Activated CD8-positive, alpha-beta memory T cell treated with anti-CD3 and anti-CD28 coated beads for 24 hours (primary cell): ENCODE data around the gene TMEM191C.
A peak's percentile ranks its signal among the peaks of the same experiment; 100 is the strongest.
"Not testable (repeated sequence)": the region's sequence is repeated elsewhere in the genome, so short reads cannot be mapped to it uniquely, and the experiment has no call there.

Experiments used
- DNase-seq: peaks from one replicate; pipeline ENCODE4 v3.0.0-alpha.2; 2020

The TMEM191C gene

DNA sequence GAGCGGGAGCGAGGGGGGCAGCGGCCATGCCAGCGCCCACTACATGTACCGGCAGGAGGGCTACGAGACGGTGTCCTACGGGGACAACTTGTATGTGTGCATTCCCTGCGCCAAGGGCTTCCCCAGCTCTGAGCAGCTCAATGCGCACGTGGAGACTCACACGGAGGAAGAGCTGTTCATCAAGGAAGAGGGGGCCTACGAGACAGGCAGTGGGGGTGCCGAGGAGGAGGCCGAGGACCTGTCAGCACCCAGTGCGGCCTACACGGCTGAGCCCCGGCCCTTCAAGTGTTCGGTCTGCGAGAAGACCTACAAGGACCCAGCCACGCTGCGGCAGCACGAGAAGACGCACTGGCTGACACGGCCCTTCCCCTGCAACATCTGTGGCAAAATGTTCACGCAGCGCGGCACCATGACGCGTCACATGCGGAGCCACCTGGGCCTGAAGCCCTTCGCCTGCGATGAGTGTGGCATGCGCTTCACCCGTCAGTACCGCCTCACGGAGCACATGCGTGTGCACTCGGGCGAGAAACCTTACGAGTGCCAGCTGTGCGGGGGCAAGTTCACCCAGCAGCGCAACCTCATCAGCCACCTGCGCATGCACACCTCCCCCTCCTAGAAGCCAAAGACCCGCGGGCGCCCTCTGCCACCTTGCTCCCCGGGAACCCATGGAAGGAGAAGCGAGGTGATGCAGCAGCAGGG is 20.9 kb upstream of the TMEM191C start:
- no peak for DNase-seq

DNA sequence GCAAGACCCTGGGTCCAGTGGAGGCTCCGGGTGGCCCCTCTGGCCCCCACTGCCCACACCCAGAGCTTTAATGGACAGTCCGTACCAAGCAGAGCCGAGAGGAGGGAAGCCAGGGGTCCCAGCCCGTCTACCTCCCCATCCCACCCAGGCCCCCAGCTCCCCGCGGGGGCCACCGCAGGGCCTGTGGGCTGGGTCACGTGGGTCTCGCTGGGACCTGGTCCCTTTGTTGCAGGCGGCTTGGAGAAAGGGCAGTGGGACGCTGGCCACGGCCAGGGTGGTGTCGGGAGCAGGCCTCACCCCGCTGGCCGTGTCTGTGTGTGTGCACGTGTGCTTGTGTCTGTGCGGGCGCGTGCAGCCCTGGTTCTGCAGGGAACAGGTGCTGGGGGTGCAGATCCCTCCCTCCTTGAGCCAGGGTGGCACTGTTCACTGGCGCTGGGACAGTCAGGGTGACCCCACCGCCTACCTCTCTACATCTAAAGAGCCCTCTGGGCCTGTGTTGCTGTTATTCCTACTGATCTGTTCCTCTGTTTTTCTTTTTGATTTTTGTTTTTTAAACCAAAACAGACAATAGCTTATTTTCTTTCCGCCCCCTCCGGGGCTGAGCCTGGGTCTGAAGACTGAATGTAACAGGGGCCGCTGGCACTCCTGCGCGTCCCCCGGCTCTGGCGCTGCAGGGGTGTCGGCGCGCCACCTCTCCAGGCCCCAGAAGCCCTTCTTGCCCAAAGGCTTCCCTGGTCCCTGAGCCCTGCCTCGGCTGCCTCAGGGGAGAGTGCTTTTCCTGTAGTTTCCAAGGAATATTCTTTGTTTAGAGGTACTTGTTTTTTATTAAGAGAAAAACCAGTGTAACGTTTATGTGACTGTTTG is 20.1 kb upstream of the TMEM191C start:
- no peak for DNase-seq

- peak; percentile 54 for DNase-seq
Measured at GRCh38 chr22:21447694-21448402, 19.3 kb upstream of the TMEM191C start.

DNA sequence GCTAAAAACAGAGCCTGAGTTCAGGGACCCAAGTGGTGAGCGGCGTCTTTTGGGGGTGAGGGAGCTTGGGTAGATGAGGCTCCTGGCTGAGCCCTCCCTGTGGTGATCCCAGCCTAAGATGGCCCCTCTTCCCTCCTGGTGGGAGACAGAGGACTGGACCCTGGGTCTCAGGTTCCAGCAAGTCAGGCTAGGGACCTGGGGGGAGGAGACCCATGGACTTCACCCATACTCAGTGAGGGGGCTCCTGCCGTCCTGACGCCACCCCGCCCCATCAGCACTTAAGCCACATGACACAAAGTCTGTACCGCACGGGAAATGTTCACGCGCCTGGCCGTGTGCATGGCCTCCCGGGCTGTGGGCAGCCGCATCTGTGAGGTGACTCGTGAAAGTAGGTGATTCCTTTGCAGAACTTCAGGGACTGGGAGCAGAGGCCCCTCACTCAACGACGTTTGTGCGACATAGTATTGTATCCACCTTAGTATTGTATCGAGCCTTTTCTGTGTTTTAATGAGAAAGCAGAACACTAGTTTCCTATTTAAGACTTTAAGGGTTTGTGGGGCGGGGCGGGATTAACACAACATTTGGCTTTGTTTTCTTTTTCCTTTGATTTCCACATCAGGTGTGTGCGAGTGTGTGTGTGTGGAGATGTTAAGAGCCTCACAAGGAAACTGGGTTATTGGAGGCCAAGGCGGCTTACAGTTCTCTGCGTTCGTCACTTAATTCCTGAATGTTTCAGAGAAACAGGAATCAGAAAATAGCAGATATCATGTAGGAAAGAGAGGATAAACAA is 18.4 kb upstream of the TMEM191C start:
- no peak for DNase-seq

GRCh38 chr22:21449531-21450319 is 17.5 kb upstream of the TMEM191C start:
- peak; percentile 35 for DNase-seq

DNA sequence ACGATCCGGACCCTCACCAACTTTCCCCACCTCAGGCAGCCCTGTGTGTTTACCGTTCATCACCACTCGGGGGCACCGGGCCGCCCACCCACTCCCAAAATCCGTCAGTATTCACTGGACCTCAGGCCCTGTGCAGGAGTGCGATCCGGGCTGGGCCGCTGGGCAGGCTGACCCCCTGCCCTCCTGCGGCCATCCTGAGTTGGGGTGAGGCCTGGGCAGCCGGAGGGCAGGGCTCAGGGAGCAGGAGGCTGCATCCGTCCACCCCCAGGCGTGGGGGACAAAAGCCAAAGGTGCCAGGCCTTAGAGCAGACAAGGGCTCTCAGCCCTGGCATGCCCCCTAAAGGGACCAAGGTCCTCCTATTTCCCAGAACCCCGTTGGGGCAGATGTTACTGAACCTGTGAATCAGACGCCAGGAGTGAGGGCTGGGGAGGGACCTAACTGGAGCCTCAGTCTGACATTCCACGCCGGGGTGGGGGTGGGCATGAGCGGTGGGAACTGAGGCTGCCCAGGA is 16.8 kb upstream of the TMEM191C start:
- DNase-seq: peak; percentile 43

DNA sequence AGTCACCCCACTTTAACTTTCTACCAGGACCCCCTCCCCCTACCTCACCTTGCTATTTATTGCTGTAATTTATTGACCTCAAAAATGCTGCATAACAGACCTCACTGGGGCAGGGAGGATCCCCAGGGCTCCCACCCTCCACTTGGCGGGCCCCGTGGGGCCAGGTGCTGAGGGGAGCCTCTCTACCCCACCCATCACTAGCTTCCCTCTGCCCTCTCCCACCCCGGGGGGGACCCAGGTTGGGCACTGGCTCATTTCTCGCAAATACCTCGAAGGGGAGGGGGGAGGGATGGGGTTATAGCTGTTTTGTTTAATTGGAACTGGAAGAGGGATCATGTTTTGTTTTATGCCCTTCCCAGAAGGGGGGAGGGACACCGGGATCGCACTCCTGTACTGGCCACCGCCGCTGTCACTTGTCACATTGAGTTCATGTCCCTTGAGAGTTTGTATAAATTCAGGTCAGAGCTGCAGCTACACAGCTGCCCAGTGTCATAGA is 16.3 kb upstream of the TMEM191C start:
- no peak for DNase-seq

- DNase-seq: no peak
Measured at GRCh38 chr22:21451545-21452520, 15.4 kb upstream of the TMEM191C start.

DNA sequence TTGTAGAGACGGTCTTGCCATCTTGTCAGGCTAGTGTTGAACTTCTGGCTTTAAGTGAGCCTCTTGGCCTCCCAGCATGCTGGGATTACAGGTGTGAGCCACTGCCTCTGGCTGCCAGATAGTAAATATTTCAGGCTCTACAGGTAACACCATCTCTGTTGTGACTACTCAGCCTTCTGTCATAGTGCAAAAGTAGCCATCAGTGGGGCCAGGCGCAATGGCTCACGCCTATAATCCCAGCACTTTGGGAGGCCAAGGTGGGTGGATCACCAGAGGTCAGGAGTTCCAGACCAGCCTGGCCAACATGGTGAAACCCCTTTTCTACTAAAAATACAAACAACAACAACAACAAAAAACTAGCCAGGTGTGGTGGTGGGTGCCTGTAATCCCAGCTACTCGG is 14.5 kb upstream of the TMEM191C start:
- DNase-seq: not testable (repeated sequence)

DNA sequence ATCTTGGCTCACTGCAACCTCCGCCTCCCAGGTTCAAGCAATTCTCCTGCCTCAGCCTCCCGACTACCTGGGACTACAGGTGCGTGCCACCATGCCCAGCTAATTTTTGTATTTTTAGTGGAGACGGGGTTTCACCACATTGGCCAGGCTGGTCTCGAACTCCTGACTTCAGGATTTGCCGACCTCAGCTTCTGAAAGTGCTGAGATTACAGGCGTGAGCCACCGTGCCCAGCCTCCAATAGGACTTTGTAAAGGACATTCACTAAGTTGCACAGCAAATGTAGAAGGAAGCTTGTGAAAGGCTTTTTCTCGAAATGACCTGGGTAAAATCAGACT is 12.2 kb upstream of the TMEM191C start:
- not testable (repeated sequence) for DNase-seq

GRCh38 chr22:21455334-21456089 is 11.7 kb upstream of the TMEM191C start:
- peak; percentile 49 for DNase-seq

GRCh38 chr22:21457023-21457787 is 10.0 kb upstream of the TMEM191C start:
- DNase-seq: peak; percentile 45

GRCh38 chr22:21462672-21463071 is 4.5 kb upstream of the TMEM191C start:
- DNase-seq: not testable (repeated sequence)

GRCh38 chr22:21468194-21469096 is 1.3 kb downstream of the TMEM191C start:
- peak; percentile 93 for DNase-seq

DNA sequence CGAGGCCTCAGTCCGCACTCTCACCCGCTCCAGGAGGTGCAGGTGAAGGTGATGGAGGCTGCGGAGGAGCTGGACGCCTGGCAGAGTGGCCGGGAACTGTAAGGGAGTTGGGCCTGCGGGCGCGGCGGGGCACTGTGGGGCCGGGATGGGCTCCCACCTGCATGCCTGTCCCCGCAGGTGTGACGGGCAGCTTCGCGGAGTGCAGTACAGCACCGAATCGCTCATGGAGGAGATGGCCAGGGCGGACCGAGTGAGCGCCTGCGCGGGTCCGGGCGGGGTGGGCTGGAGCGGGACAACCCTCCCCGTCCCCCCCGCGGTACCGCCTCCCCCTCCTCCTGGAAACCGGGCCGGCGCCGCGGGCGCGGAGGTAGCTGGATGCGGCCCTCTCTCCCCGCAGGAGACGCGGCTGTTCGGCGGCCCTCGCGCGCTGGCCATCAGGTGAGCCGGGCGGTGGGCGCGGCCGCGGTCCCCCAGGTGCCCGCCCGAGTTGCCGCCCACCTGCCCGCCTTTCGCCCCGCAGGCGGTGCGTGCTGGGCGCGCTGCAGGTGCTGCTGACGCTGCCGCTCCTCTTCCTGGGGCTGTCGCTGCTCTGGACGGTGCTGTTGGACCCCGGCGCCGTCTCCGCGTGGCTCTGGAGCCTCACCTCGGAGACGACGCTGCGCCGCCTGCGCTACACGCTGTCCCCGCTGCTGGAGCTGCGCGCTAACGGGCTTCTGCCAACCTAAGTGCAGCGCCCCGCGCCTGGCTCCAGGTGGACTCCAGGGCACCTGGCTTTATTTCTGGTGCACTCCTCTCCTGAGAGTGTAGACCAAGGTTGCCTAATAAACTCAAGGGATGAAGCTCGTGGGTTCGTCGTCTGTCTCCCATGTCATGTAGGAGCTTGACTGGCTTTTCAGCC is 2.2 kb downstream of the TMEM191C start:
- DNase-seq: not testable (repeated sequence)

DNA sequence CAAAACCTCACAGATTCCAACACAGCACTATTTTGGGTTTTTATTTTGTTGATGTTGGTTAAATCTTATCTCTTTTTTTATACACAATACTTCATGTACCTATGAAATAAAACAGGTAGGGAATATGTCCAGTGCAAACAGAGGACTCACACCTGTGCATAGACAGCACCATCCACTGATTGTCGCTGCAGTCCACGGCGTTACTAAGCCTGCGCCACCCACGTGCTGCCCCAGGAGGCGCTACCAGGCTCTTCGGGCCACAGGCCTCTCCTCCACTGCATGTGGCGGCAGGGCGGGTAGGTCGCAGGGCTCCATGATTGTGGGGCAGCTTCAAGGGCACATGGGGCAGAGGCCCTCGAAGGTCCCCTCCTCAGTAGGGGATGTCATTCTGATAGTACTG is 5.8 kb downstream of the TMEM191C start:
- DNase-seq: not testable (repeated sequence)
